Dendritic cell treated with granulocyte-macrophage colony-stimulating factor and Interleukin-4, amounts not matched to agents 40 ng/mL and 50 ng/mL, for 4 days (primary cell): ENCODE data around the gene TTLL11.
"Not testable (repeated sequence)": the region's sequence is repeated elsewhere in the genome, so short reads cannot be mapped to it uniquely, and the experiment has no call there.

Experiments
- H3K27ac Mint-ChIP-seq: one replicate; pipeline ENCODE4 v1.8.0; 2022; ENCODE audit warnings: mild to moderate bottlenecking, mixed read lengths
- H3K27me3 Mint-ChIP-seq: one replicate; pipeline ENCODE4 v1.8.0; 2022; ENCODE audit warnings: mild to moderate bottlenecking, mixed read lengths
- H3K36me3 Mint-ChIP-seq: one replicate; pipeline ENCODE4 v1.8.0; 2022; ENCODE audit warnings: low read depth, mixed read lengths
- H3K4me1 Mint-ChIP-seq: one replicate; pipeline ENCODE4 v1.8.0; 2022; ENCODE audit warnings: low read depth, mixed read lengths
- H3K4me3 Mint-ChIP-seq: one replicate; pipeline ENCODE4 v1.8.0; 2022; ENCODE audit warnings: mild to moderate bottlenecking, moderate library complexity, mixed read lengths
- H3K9me3 Mint-ChIP-seq: one replicate; pipeline ENCODE4 v1.8.0; 2022; ENCODE audit warnings: mixed read lengths
- intact Hi-C: fragments of 100-400 bp; cut with micrococcal nuclease; formaldehyde crosslinking; loops from one replicate; pipeline ENCODE4 v1.15.0; 2022

TTLL11 gene

DNA sequence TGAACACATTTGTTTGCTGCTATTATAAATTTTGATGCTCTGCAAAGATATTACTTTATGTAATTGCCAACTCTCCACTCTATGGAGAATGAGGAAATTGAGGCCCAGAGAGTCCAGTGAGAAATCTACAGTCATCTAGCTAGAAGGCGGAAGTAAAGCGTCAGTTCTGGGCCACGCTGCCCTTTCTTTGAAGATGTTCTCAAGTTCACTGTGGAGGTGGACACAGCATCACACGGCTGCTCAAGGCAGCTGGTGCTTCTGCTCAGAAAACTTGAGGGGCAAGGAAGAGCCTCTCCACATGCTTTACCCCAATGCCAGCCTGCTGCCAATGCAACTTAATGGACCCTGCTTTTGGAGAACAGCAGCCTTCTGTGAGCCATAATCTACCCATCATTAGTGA lies 96.3 kb downstream of the TTLL11 start:
- H3K27ac Mint-ChIP-seq, result no peak overlapping the region
- H3K4me3 Mint-ChIP-seq, result no peak overlapping the region
- no peaks in the 10 kb centered on the region for H3K9me3 Mint-ChIP-seq
- H3K36me3 Mint-ChIP-seq, result no peaks in the 10 kb centered on the region
- intact Hi-C loops, result no loop called here
- H3K4me1 Mint-ChIP-seq, result peaks cover 5% of the 10 kb centered on the region
- H3K27me3 Mint-ChIP-seq, result no peaks in the 10 kb centered on the region

- H3K27ac Mint-ChIP-seq, result no peak overlapping the region
- no peaks in the 10 kb centered on the region for H3K27me3 Mint-ChIP-seq
- no peaks in the 10 kb centered on the region for H3K36me3 Mint-ChIP-seq
- intact Hi-C loops, result no loop called here
- no peaks in the 10 kb centered on the region for H3K9me3 Mint-ChIP-seq
- peaks cover 5% of the 10 kb centered on the region for H3K4me1 Mint-ChIP-seq
- no peak overlapping the region for H3K4me3 Mint-ChIP-seq
Observed at GRCh38 chr9:121995997-121996396, 97.1 kb downstream of the TTLL11 start.

GRCh38 chr9:121992571-121993212 lies 100.4 kb downstream of the TTLL11 start:
- H3K9me3 Mint-ChIP-seq, result no peaks in the 10 kb centered on the region

GRCh38 chr9:121991307-121991661 lies 101.8 kb downstream of the TTLL11 start:
- peaks cover 22% of the 10 kb centered on the region for H3K36me3 Mint-ChIP-seq
- no peaks in the 10 kb centered on the region for H3K9me3 Mint-ChIP-seq
- H3K4me1 Mint-ChIP-seq, result no peaks in the 10 kb centered on the region
- no peak overlapping the region for H3K4me3 Mint-ChIP-seq
- intact Hi-C loops, result loop anchor here (5.0 kb wide), 1 partner anchor 289 kb away; no protein-coding TSS in a partner anchor
- no peaks in the 10 kb centered on the region for H3K27me3 Mint-ChIP-seq
- H3K27ac Mint-ChIP-seq, result no peak overlapping the region

More at GRCh38 chr9:121992571-121993212, 100.4 kb downstream of the TTLL11 start:
- H3K4me1 Mint-ChIP-seq, result peaks cover 5% of the 10 kb centered on the region
- no peak overlapping the region for H3K4me3 Mint-ChIP-seq
- peaks cover 21% of the 10 kb centered on the region for H3K36me3 Mint-ChIP-seq
- H3K27ac Mint-ChIP-seq, result no peak overlapping the region
- H3K27me3 Mint-ChIP-seq, result no peaks in the 10 kb centered on the region
- intact Hi-C loops, result loop anchor here (1.0 to 5.0 kb wide), 3 partner anchors 290 to 446 kb away; no protein-coding TSS in a partner anchor

DNA sequence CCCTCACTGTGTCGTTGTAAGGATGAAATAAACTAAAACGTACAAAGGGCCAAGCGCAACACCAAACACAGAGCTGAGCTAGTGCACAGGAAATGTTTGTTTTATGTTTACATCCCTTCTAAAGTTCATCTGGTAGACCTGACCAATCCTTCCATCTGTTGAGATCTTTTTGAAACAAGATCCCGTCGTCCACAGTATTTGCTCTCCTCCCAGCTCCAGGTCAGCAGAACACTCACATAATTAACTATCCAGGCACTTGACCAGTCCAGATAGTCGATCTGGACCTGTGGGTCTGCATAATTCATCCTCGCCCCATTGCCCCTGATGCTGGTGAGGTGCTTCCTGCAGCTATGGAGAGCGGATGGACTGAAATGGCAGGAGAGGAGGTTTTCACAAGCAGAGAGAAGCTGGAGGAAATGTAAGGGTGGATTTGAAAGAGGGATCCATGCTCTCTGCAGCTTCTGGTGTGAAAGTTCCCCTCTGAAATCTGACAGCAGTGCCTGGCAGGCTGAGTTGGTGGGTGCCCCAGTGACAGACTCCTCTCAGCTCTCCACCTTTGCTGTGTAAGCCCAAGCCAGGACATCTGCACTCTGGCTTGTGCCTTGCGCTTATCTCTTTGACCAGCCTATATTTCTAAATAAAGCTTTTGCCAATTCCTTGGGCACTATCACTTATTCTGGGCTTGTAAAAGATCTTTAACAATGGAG lies 102.4 kb downstream of the TTLL11 start:
- Mint-ChIP-seq H3K27me3 (no peaks in the 10 kb centered on the region), H3K36me3 (peaks cover 22% of the 10 kb centered on the region), H3K4me1 (no peaks in the 10 kb centered on the region), H3K9me3 (no peaks in the 10 kb centered on the region), H3K4me3 (no peak overlapping the region), H3K27ac (no peak overlapping the region)
- intact Hi-C loops, result loop anchor here (5.0 kb wide), 1 partner anchor 288 kb away; no protein-coding TSS in a partner anchor

- Mint-ChIP-seq H3K9me3 (no peaks in the 10 kb centered on the region), H3K36me3 (peaks cover 22% of the 10 kb centered on the region), H3K4me3 (no peak overlapping the region), H3K27me3 (no peaks in the 10 kb centered on the region), H3K4me1 (no peaks in the 10 kb centered on the region), H3K27ac (no peak overlapping the region)
- intact Hi-C loops, result no loop called here
Observed at GRCh38 chr9:121989010-121989409, 104.1 kb downstream of the TTLL11 start.

DNA sequence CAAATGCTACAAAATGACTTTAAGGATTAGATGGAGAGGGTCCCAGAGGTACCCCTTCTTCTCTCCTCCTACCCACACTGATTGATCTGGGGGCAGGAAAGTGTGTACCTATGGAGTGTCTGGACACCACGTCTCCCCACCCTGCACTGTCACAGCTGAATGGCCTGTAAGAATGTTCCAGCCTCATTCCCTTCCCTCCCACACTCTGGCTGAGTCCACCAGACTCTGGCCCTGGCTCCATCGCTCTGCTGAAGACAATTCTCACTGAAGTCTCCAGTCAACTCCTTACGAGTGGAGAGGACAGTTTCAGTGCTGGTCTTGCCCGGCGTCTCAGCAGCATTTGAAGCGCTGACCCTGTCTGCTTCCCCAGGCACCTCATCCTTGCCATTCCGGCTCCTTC lies 105.8 kb downstream of the TTLL11 start:
- no peaks in the 10 kb centered on the region for H3K27me3 Mint-ChIP-seq
- no peak overlapping the region for H3K27ac Mint-ChIP-seq
- no peaks in the 10 kb centered on the region for H3K9me3 Mint-ChIP-seq
- peaks cover 22% of the 10 kb centered on the region for H3K36me3 Mint-ChIP-seq
- H3K4me1 Mint-ChIP-seq, result no peaks in the 10 kb centered on the region
- H3K4me3 Mint-ChIP-seq, result no peak overlapping the region
- intact Hi-C loops, result no loop called here

DNA sequence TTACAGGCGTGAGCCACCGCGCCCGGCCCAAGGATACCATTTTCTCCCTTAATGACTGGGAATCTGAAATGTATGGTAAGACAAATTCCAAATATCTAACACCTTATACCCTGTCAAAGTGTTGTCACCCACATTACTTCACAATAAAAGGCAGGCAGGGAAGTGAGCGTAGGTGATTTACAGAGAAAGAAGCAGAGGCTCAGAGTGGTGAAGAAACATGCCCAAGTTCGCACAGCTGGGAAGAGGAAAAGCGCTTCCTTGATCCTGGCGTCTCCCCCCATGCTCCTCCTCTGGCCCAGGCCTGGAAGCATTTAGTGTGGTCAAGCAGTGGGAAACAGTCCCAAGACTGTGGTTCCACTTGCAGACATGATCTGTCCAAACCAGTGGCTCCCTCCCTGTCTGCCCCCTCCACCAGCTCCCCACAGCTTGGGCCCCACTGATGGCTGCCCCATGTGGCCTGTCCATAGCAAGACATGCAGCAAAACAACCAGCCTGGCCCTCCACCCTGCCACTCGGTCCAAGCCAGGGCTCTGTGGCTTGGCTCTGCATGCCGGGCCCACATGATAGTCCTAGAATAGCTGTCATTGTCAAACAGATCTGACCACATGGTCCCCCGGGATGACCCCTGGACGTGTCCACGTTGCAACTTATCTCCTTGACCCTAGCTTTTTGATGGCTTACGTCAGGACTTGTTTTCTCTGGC lies 107.2 kb downstream of the TTLL11 start:
- H3K27ac Mint-ChIP-seq, result no peak overlapping the region
- no peaks in the 10 kb centered on the region for H3K27me3 Mint-ChIP-seq
- no peak overlapping the region for H3K4me3 Mint-ChIP-seq
- intact Hi-C loops, result no loop called here
- H3K36me3 Mint-ChIP-seq, result peaks cover 22% of the 10 kb centered on the region
- H3K9me3 Mint-ChIP-seq, result peaks cover 13% of the 10 kb centered on the region
- no peaks in the 10 kb centered on the region for H3K4me1 Mint-ChIP-seq

DNA sequence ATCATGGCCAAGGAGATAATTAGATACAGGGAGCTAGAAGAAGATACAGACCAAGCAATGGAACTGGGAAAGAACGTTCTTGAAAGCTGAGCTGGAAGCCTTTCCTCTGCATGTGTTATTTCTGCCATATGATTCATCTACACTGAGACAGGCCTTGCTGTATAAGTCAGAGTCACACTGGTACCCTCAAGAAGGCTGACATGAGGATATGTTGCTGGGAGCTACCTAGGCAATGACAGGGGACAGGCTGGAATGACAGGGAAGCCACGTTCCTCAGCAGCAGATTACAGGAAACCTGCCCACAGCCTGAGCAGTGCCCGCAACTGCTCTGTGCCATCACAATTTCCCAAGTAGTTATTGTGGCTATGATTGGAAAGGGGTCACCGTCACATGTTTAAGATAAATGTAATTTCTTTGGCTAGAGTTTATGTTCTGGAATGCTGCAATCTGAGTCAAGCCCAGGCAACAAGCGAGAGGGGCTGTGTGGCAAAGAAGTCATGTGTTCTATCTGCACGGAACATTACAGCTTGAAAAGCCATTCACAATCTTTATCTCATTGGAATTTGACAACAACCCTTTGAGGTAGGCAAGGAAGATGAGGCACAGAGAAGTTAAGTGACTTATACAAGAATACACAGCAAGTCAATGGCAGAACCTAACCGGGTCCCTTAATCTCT lies 108.2 kb downstream of the TTLL11 start:
- Mint-ChIP-seq H3K27ac (no peak overlapping the region), H3K4me1 (no peaks in the 10 kb centered on the region), H3K27me3 (no peaks in the 10 kb centered on the region), H3K9me3 (peaks cover 18% of the 10 kb centered on the region), H3K4me3 (no peak overlapping the region), H3K36me3 (peaks cover 22% of the 10 kb centered on the region)
- intact Hi-C loops, result no loop called here

DNA sequence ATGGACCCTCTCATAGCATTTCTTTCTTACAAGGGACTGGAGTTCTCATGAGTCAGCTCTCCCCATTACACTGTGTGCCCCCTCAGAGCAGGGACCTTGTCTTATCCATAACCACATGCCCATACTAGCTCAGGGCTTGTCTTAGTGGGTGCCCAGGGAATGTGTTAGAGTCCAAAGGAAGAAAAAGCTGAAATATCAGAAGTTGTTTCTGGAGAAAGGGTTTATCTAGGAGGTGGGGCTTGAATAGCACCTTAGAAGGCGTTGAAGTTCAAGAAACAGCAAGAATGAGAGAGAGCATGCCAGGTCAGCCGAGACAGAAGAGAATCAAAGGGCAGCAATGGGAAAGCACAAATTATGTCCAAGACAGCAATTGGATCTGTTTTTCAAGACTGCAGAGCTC lies 109.4 kb downstream of the TTLL11 start:
- Mint-ChIP-seq H3K27me3 (no peaks in the 10 kb centered on the region), H3K36me3 (peaks cover 12% of the 10 kb centered on the region)
- intact Hi-C loops, result no loop called here

DNA sequence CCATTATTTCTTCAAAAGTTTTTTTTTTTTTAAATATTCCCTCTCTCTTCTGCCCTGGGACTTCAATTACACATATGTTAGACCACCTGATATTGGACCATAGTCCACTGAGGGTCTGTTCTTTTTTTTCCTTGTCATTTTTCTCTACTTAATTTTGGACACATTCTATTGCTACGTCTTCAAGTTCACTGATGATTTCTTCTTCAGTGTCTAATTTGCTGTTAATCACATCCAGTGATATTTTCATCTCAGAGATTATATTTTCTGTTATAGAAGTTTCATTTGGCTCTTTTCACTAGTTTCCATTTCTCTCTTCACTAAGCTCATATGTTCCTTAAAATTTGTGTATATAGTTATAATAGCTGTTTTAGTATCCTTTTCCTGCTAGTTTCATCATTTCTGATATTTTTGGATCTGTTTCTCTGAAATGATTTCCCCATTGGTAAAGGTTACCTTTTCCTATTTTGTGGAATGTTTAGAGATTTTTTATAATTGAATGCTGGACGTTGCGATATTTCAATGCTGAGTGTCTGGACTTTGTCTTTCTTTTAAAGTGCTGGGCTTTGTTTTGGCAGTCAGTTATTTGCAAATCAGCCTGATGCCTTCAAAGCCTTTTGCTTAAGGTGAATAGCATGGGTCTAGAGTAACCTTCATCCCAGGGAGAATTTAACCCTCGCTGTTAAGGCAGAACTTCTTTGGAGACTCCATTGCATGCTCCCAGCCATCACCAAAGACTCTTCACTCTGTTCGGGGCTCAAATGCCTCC lies 111.8 kb downstream of the TTLL11 start:
- no peaks in the 10 kb centered on the region for H3K36me3 Mint-ChIP-seq
- H3K4me1 Mint-ChIP-seq, result no peaks in the 10 kb centered on the region
- H3K4me3 Mint-ChIP-seq, result no peak overlapping the region
- no peaks in the 10 kb centered on the region for H3K27me3 Mint-ChIP-seq
- intact Hi-C loops, result no loop called here
- no peak overlapping the region for H3K27ac Mint-ChIP-seq
- peaks cover 18% of the 10 kb centered on the region for H3K9me3 Mint-ChIP-seq

More for the DNA sequence above, 109.4 kb downstream of the TTLL11 start:
- no peaks in the 10 kb centered on the region for H3K4me1 Mint-ChIP-seq
- H3K27ac Mint-ChIP-seq, result no peak overlapping the region
- peaks cover 18% of the 10 kb centered on the region for H3K9me3 Mint-ChIP-seq
- H3K4me3 Mint-ChIP-seq, result no peak overlapping the region

- H3K4me1 Mint-ChIP-seq, H3K4me3 Mint-ChIP-seq, H3K27me3 Mint-ChIP-seq, H3K36me3 Mint-ChIP-seq, H3K27ac Mint-ChIP-seq, intact Hi-C loops: not testable (repeated sequence)
- H3K9me3 Mint-ChIP-seq, result peaks cover 18% of the 10 kb centered on the region
Observed at GRCh38 chr9:121980665-121981064, 112.4 kb downstream of the TTLL11 start.

DNA sequence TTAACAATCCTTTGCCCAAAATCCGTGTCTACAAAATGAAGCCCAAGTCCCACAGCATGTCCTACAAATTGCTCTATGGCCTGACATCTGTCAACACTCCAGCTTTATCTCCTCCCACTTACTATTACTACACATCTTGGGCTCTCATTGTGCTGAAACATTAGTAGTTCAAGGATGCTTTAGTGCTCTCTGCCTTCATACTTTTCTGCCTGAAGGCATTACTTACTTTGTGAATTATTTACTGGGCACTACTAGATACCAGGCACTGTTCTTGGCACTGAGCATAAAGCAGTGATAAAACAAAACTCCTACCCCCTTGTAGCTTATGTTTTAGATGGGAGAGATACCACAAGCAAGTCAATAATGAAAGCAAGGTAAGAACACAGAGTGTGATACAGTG lies 113.4 kb downstream of the TTLL11 start:
- intact Hi-C loops, result no loop called here
- Mint-ChIP-seq H3K27me3 (no peaks in the 10 kb centered on the region), H3K4me3 (no peak overlapping the region), H3K27ac (no peak overlapping the region), H3K36me3 (no peaks in the 10 kb centered on the region), H3K4me1 (no peaks in the 10 kb centered on the region), H3K9me3 (peaks cover 18% of the 10 kb centered on the region)
